Measurements from ENCODE around the gene ZNF79. TPM values are rescaled to one million over a fixed set of nuclear protein-coding genes. Genes with fewer than 3 reads are reported as not detected.
A peak's percentile ranks its signal among the peaks of the same experiment; 100 is the strongest.

ZNF79 gene
- total and polyA plus RNA-seq, 2 of the 8 experiments (the other 6 are each of a cell fraction or from before 2014, with no cell fraction given): 2.4 to 7.4 TPM

- no peak overlapping the region for H4K5ac ChIP-seq (ENCODE audit: insufficient read length, low read depth, low read length)
- no peak for FAIRE-seq
Observed at GRCh38 chr9:127398715-127399400, 25.3 kb upstream of the ZNF79 start.

More at GRCh38 chr9:127398715-127399400, 25.3 kb upstream of the ZNF79 start:
- no peak overlapping the region; a peak in 1 of 7 replicates for H3K9ac ChIP-seq (replicated peaks in 1 of 4; ENCODE audit: extremely low read depth in 1 of 4, low read depth in 3 of 4, low read length in 3 of 4)
- TF ChIP-seq NANOG (IDR thresholded peaks at IDR 0.05; ENCODE audit: insufficient read depth, low read depth, low read length, poor library complexity, severe bottlenecking): no peak
- TF ChIP-seq TBP (IDR thresholded peaks at IDR 0.05; ENCODE audit: low read depth, low read length): no peak
- no peak for TF ChIP-seq SIRT6 (IDR thresholded peaks at IDR 0.05; ENCODE audit: low read length)
- TF ChIP-seq KDM4A (IDR thresholded peaks at IDR 0.05; ENCODE audit: low read depth, low read length, severe bottlenecking): no peak
- no peak for TF ChIP-seq RAD21 (IDR thresholded peaks at IDR 0.05 in 1 of 2, conservative IDR thresholded peaks at IDR 0.05 in 1 of 2; ENCODE audit: low read depth in 2 of 2, low read length in 2 of 2)
- no peak for TF ChIP-seq ATF3 (IDR thresholded peaks at IDR 0.05; ENCODE audit: insufficient read depth, low read depth, low read length)
- TF ChIP-seq CTBP2 (IDR thresholded peaks at IDR 0.05; ENCODE audit: borderline replicate concordance, insufficient read depth, insufficient read length, low read length): no peak
- TF ChIP-seq RBBP5 (IDR thresholded peaks at IDR 0.05; ENCODE audit: borderline replicate concordance, low read depth, low read length): no peak
- TF ChIP-seq NRF1 (IDR thresholded peaks at IDR 0.05; ENCODE audit: low read depth, low read length): no peak
- H4K8ac ChIP-seq (ENCODE audit: extremely low read depth, insufficient read depth, low read length): no peak overlapping the region; the same call in 1 of the 2 replicates
- no peak overlapping the region for H3K56ac ChIP-seq (replicated peaks; ENCODE audit: insufficient read length, low read depth, low read length)
- no peak overlapping the region for H2BK12ac ChIP-seq (ENCODE audit: low read depth, low read length)
- H3K27me3 ChIP-seq (replicated peaks in 1 of 4; ENCODE audit: control insufficient read depth in 3 of 4, extremely low read depth in 1 of 4, insufficient read depth in 3 of 4, low read length in 3 of 4): peaks cover 0 to 6% (median 0%) of the 10 kb centered on the region in 4 experiments; a peak in 3 of 7 replicates
- no peak overlapping the region for H2BK15ac ChIP-seq (ENCODE audit: low read length)
- peaks cover 0 to 15% of the 10 kb centered on the region in 2 experiments; a peak in 1 of 4 replicates for H3K79me2 ChIP-seq (ENCODE audit: control insufficient read depth in 1 of 2, insufficient read depth in 2 of 2, low read length in 2 of 2)
- no peak overlapping the region for H4K91ac ChIP-seq (replicated peaks; ENCODE audit: insufficient read length, low read length)
- H3K18ac ChIP-seq (ENCODE audit: extremely low read depth, low read length): no peak overlapping the region
- no peak overlapping the region for H2BK120ac ChIP-seq (replicated peaks; ENCODE audit: low read depth, low read length)
- H3K14ac ChIP-seq (ENCODE audit: insufficient read length): no peak overlapping the region
- 94% methylated on average over 13 of the region's 13 CpGs; no CpG with 5 or more reads in 1 of the 2 experiments for WGBS, 2 experiments (ENCODE audit: extremely low coverage in 1 of 2, insufficient coverage in 1 of 2, insufficient read length in 1 of 2, insufficient replicate concordance in 2 of 2, low coverage in 1 of 2, low lambda C conversion rate in 2 of 2, missing lambda C conversion rate in 1 of 2)
- peaks cover 0 to 5% (median 2%) of the 10 kb centered on the region in 4 experiments; a peak in 5 of 8 replicates for H3K36me3 ChIP-seq (ENCODE audit: control insufficient read depth in 2 of 4, insufficient read depth in 4 of 4, low read length in 3 of 4)
- no peak overlapping the region for H3K4ac ChIP-seq (replicated peaks; ENCODE audit: insufficient read length, low read depth, low read length)
- H3K23ac ChIP-seq (ENCODE audit: insufficient read length): no peak overlapping the region
- peaks cover 0 to 15% (median 6%) of the 10 kb centered on the region in 4 experiments; a peak in 6 of 7 replicates for H3K4me1 ChIP-seq (replicated peaks in 1 of 4; ENCODE audit: control insufficient read depth in 3 of 4, insufficient read depth in 4 of 4, low read length in 3 of 4)
- H2BK20ac ChIP-seq (ENCODE audit: low read length): no peak overlapping the region
- H4K20me1 ChIP-seq (replicated peaks in 1 of 2; ENCODE audit: control insufficient read depth in 1 of 2, insufficient read depth in 2 of 2, low read length in 2 of 2): peaks cover 10 to 14% of the 10 kb centered on the region in 2 experiments
- peak overlapping the region; percentile 15; the same call in 1 of the 2 replicates for H2BK5ac ChIP-seq (ENCODE audit: low read depth, low read length)
- CTCF ChIA-PET (ENCODE audit: partially characterized antibody): interaction anchor here (0.5 to 4.8 kb wide), 17 partner anchors 14 to 458 kb away, joined by 3 to 21 read pairs (median 4); no protein-coding TSS in a partner anchor
- no peak overlapping the region; the same call in 1 of the 2 replicates for H3K27ac ChIP-seq (ENCODE audit: low read depth, low read length)
- H2AK5ac ChIP-seq (ENCODE audit: low read depth, low read length): no peak overlapping the region
- DNase-seq (ENCODE audit: low read depth in 1 of 2, low spot score in 2 of 2): no peak
- peak overlapping the region in 1 of 4 experiments; percentile 90; a peak in 3 of 8 replicates for H3K4me3 ChIP-seq (ENCODE audit: extremely low read depth in 1 of 4, insufficient read depth in 2 of 4, low read depth in 3 of 4, low read length in 4 of 4)
- peaks cover 14% of the 10 kb centered on the region for H3K23me2 ChIP-seq (ENCODE audit: low read depth, low read length)
- no peak overlapping the region for H2AFZ ChIP-seq (ENCODE audit: low read length)
- peaks cover 3% of the 10 kb centered on the region for H3K79me1 ChIP-seq (ENCODE audit: low read depth, low read length)
- H3K4me2 ChIP-seq (ENCODE audit: insufficient read depth in 1 of 2, low read depth in 2 of 2, low read length in 2 of 2): peak overlapping the region; percentile 58 to 95
- no peaks in the 10 kb centered on the region for H3K9me3 ChIP-seq (ENCODE audit: insufficient read depth in 2 of 2, low read depth in 1 of 2, low read length in 1 of 2)
- POLR2A ChIA-PET (ENCODE audit: partially characterized antibody): interaction anchor here (0.6 to 3.5 kb wide), 6 partner anchors 9 to 1247 kb away, joined by 3 to 24 read pairs (median 4); partner anchors contain the start of genes LRSAM1 and RPL12

Data from H1 (cell line).